Rectal smooth muscle tissue (tissue), 1 donor: ENCODE results near the gene LIFR.

ENCODE experiments used
- H3K27ac ChIP-seq: one replicate; pipeline ENCODE4 v1.7.0; 2013; ENCODE audit warnings: low read depth, low read length, inconsistent platforms
- H3K27me3 ChIP-seq: one replicate; pipeline ENCODE4 v1.7.0; 2013; ENCODE audit warnings: low read length; ENCODE audit not compliant: control insufficient read depth, insufficient read depth
- H3K36me3 ChIP-seq: one replicate; pipeline ENCODE4 v1.7.0; 2013; ENCODE audit warnings: low read length; ENCODE audit not compliant: control insufficient read depth, insufficient read depth
- H3K4me1 ChIP-seq: one replicate; pipeline ENCODE4 v1.7.0; 2013; ENCODE audit warnings: low read length; ENCODE audit not compliant: control insufficient read depth, insufficient read depth
- H3K4me3 ChIP-seq: one replicate; pipeline ENCODE4 v1.7.0; 2013; ENCODE audit warnings: low read length
- H3K9ac ChIP-seq: one replicate; pipeline ENCODE4 v1.7.0; 2013; ENCODE audit warnings: low read length

Gene LIFR

GRCh38 chr5:38556088-38556598, 303 bp downstream of the LIFR start:
- H3K9ac ChIP-seq: peak overlapping the region; percentile 43
- no peaks in the 10 kb centered on the region for H3K4me1 ChIP-seq

GRCh38 chr5:38555354-38556087, 925 bp downstream of the LIFR start:
- Histone ChIP-seq H3K9ac (peak overlapping the region; percentile 43), H3K27me3 (no peaks in the 10 kb centered on the region), H3K36me3 (no peaks in the 10 kb centered on the region), H3K4me1 (no peaks in the 10 kb centered on the region), H3K4me3 (peak overlapping the region; percentile 79), H3K27ac (peak overlapping the region; percentile 75)

More at GRCh38 chr5:38556088-38556598, 303 bp downstream of the LIFR start:
- Histone ChIP-seq H3K27ac (peak overlapping the region; percentile 75), H3K27me3 (no peaks in the 10 kb centered on the region), H3K4me3 (peak overlapping the region; percentile 79), H3K36me3 (no peaks in the 10 kb centered on the region)

DNA sequence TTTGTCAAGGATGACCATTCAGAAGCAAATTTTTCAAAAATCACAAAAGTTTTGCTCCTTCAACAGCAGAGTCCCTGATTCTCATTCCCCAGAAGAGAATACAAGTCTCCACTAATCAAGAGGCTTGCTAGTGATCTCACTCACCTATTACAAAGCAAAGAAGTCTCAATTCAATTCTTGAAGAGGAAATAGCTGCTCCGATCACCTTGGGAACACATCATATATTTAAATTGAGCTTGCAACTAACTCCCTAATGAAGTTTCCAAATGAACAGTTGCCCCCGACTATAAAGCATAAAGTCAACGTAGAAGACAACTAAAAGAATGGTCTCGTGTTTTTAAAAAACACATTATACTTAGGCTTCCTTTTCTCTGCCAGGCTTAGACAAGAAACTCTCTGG, 1.6 kb downstream of the LIFR start:
- no peaks in the 10 kb centered on the region for H3K27me3 ChIP-seq
- no peaks in the 10 kb centered on the region for H3K4me1 ChIP-seq

DNA sequence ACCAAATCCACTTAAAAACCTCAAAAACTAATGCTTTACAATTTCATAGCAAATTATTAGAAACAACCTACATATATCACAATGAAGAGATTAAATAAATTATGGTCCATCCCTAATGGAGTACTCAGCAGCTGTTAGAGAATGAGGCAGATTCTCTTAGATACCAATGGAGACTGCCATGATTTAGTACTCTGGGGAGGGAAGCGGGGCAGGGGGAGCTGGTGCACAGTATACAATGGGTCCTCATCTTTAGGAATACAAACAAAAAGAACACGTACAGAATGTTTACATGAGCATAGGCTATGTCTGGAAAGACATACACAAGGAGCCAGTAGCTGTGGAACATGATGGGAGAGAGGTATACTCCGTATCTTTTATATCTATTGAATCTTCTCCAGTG, 2.0 kb downstream of the LIFR start:
- Histone ChIP-seq H3K4me1 (no peaks in the 10 kb centered on the region), H3K36me3 (no peaks in the 10 kb centered on the region), H3K27me3 (no peaks in the 10 kb centered on the region), H3K9ac (no peak overlapping the region), H3K27ac (no peak overlapping the region), H3K4me3 (peak overlapping the region; percentile 12)

More for the DNA sequence above, 1.6 kb downstream of the LIFR start:
- Histone ChIP-seq H3K27ac (no peak overlapping the region), H3K36me3 (no peaks in the 10 kb centered on the region), H3K4me3 (peak overlapping the region; percentile 79), H3K9ac (no peak overlapping the region)

GRCh38 chr5:38553001-38553521, 3.4 kb downstream of the LIFR start:
- H3K27me3 ChIP-seq: no peaks in the 10 kb centered on the region
- no peak overlapping the region for H3K27ac ChIP-seq
- H3K9ac ChIP-seq: no peak overlapping the region
- no peaks in the 10 kb centered on the region for H3K4me1 ChIP-seq
- no peak overlapping the region for H3K4me3 ChIP-seq
- H3K36me3 ChIP-seq: no peaks in the 10 kb centered on the region

DNA sequence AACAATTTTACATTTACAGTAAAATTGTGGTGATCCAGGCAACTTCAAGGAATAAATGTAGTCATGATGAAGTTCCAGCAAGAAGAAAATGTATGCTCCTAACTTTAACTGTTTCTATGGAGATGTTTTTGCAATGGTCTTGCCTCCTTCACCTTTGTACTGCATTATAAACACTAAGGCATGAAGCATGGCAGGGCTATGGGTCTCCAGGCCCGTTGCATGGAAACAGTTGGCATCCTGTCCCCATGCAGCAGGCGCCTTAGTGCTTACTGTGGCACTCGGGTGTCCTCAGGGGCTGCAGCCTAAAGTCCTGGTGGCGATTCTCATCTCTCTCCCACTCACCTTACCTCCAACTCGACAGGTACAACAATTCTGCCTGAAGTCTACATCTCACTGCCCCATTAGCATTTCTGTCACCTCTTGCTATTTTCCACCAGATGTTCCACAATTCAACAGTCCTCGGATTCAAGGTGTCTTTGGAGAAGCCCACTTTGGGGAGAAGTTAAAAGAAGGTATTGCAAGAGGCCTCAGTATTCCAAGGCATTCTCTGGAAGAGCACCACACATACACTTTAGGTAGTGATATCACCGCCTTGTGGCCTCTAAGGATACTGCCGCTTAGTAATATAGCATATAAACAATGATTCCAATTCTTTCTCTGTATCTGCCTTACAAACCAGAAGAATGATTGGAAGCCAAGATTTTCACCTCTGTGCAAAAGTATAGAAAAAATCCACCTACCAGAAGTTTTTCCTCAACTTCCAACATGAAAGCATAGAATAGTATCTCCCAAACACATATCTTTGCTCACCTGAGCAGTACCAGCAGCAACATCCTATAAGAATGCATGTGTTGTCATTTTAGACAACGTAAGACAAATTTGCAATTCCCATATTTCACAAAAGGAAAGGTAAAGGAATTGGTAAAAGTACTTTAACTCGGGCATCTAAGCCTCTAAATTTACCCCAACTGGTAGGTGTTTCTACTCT, 5.1 kb downstream of the LIFR start:
- Histone ChIP-seq H3K9ac (no peak overlapping the region), H3K4me3 (no peak overlapping the region), H3K27me3 (no peaks in the 10 kb centered on the region), H3K36me3 (no peaks in the 10 kb centered on the region), H3K27ac (no peak overlapping the region), H3K4me1 (no peaks in the 10 kb centered on the region)

- Histone ChIP-seq H3K4me3 (no peak overlapping the region), H3K4me1 (no peaks in the 10 kb centered on the region), H3K9ac (no peak overlapping the region), H3K27me3 (no peaks in the 10 kb centered on the region), H3K27ac (no peak overlapping the region), H3K36me3 (no peaks in the 10 kb centered on the region)
Measured at GRCh38 chr5:38548064-38548759, 8.2 kb downstream of the LIFR start.

- no peaks in the 10 kb centered on the region for H3K4me1 ChIP-seq
- H3K9ac ChIP-seq: no peak overlapping the region
- no peaks in the 10 kb centered on the region for H3K36me3 ChIP-seq
- no peak overlapping the region for H3K4me3 ChIP-seq
- H3K27me3 ChIP-seq: no peaks in the 10 kb centered on the region
- no peak overlapping the region for H3K27ac ChIP-seq
Measured at GRCh38 chr5:38547257-38547656, 9.2 kb downstream of the LIFR start.

GRCh38 chr5:38546691-38547146, 9.7 kb downstream of the LIFR start:
- Histone ChIP-seq H3K4me3 (no peak overlapping the region), H3K9ac (no peak overlapping the region), H3K36me3 (no peaks in the 10 kb centered on the region), H3K4me1 (no peaks in the 10 kb centered on the region), H3K27ac (no peak overlapping the region), H3K27me3 (no peaks in the 10 kb centered on the region)

DNA sequence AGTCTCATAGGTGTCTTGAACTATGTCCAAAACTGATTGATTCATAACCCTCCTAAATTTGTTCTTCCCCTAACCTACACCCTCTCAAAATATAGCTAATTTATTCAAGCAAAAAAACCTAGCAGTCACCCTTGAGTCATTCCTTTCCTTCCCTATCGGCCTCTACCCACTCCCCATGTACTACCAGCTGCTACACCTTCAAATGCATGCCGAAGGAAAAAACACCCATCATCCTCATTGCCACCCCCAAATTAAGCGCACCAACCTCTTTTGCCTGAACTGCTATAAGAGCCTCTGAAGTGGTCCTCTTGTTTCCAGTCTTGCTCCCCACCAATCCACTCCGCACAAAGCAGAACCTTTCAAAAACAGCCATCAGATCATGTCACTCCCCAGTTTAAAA, 12.6 kb downstream of the LIFR start:
- Histone ChIP-seq H3K27me3 (no peaks in the 10 kb centered on the region), H3K36me3 (no peaks in the 10 kb centered on the region), H3K4me3 (no peak overlapping the region), H3K9ac (no peak overlapping the region), H3K4me1 (no peaks in the 10 kb centered on the region), H3K27ac (no peak overlapping the region)

DNA sequence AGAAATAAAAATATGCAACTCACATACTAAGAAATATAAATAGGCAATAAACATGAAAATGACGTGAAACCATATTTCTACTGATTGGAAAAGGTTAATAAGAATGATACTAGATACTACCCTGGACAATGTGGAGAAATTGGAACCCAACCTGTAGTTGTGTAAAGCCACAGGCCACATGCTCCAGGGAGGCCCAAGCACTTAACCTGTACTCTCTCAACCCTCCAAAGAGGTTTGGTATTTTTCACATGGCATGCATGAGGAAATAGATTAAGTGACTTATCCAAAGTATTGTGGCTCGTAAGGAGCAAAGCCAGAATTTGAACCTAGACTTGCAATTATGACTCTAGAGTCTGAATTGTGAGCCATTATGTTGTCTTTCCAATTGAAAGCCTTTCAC, 13.4 kb downstream of the LIFR start:
- H3K36me3 ChIP-seq: no peaks in the 10 kb centered on the region
- no peak overlapping the region for H3K27ac ChIP-seq
- H3K9ac ChIP-seq: no peak overlapping the region
- no peaks in the 10 kb centered on the region for H3K27me3 ChIP-seq
- no peak overlapping the region for H3K4me3 ChIP-seq
- no peaks in the 10 kb centered on the region for H3K4me1 ChIP-seq
